ENCODE measurements around the gene PLSCR2.

DNA sequence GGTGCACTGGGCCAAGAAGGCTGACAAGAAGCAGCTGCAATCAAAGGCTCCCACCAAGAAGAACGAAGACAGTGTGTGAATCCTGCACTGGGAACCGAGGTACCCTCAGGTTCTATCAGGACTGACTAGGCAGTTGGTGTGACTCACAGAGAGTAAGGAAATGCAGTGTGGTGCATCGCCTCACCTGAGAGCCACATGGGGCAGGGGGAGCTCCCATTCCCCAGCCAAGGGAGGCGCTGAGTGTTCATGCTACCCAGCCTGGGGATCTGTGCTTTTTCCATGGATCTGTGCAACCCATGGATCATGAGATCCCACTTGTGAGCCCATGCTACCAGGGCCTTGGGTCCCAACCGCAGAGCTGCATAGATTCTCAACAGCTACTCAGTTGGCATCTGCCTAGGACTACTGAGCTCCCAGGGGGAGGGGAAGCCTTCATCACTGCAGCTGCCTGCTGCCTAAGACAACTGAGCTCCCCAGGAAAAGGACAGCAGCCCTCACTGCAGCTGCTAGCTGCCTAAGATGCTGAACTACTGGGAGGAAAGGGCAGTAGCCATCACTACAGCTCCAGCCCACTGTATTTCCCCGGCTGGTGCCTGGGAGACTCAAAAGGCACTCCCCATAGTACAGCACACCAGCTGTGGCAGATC is 6.9 kb upstream of the PLSCR2 start:
- TF ChIP-seq FOXM1 (IDR thresholded peaks at IDR 0.05; ENCODE audit: borderline replicate concordance): no peak
- TF ChIP-seq BHLHE40 (IDR thresholded peaks at IDR 0.05; ENCODE audit: borderline replicate concordance): no peak
- no peak for TF ChIP-seq LEF1 (IDR thresholded peaks at IDR 0.05; ENCODE audit: borderline replicate concordance)
- TF ChIP-seq HDGF (IDR thresholded peaks at IDR 0.05; ENCODE audit: borderline replicate concordance): no peak
